ENCODE results near the gene NFATC1. TPM values are rescaled to one million over a fixed set of nuclear protein-coding genes. Genes with fewer than 3 reads are reported as not detected.

NFATC1 gene
- total and polyA plus RNA-seq, 2 experiments from 2014 or later = 7.5 to 9.8 TPM

DNA sequence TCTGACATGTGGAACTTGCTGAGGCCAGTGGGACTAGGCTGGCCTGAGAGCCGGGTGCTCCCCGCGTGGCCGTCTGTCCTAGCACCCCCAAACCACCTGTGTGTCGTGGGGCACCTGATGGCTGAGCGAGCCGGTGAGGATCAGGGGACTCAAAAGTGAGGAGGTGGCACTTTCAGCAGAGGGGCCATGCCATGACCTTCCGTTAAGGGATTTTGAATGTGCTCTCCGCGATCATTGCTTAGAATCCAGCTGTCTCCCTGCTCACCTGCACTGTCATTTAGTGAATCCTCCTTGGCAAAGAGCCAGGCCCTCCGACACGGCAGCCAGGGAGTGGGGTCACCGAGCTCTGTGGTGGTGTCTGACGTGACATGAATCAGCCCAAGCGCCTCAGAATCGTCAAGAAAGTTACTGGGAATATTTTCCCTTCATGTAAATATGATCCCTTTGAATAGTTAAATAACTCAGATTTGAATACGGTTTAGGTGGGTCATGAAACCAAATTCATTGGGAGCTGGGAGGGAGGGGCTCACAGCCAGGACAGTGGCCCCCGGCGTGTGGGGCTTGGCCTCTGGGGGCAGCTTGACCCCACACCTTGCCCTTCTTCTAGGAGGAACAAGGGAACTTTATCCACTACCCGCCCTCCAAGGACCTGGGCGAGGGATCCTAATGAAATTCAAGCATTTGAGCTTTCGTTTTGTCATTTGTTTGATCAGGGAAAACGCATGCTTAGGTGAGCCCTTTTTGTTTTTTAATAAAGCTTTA lies 9.5 kb downstream of the NFATC1 start:
- in situ Hi-C loops (cut with MboI) = no loop called here
- H3K27ac ChIP-seq = no peak overlapping the region

DNA sequence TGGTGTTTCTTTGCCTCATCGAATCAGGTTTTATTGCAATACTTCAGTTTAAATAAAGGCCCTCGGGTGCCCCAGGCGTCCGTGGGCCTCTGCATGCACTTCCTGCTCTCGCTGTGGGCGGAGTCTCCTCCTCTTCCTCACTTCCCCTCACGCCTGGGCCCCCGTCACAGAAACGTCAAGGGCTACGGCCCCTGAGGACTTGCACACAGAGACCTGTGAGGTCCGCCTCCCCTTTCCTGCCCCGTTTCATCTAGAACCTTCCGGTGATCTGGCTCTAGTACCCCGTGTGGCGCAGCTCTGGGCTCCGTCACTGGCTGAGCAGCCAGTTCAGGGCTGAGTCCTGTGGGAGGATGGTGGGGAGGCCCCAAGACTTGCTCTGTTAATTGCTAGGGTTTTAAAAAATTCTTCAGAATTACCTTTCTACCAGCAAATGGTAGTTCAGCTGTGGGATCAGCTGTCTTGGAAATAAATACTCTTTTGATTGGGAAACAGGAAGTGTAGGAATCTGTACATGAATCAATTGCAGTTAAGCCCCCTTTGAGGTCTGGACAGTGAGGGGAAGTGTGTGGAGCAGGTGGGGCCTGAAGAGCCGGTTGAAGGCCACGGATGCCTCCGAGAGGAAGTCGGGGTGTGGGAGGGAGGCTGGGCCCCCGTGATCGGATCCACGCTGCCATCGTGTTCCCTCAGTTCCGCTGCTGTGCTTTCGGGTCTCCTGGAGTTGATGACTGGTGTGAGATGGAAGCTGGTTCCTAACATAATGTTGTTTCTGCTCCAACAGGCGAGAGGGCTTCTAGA lies 10.2 kb downstream of the NFATC1 start:
- no peak for DNase-seq
- in situ Hi-C loops (cut with MboI) = no loop called here
- 94% methylated on average over 27 of the region's 27 CpGs for WGBS, 2 experiments (ENCODE audit: low coverage in 1 of 2, low lambda C conversion rate in 2 of 2, missing lambda C conversion rate in 2 of 2)

More for the DNA sequence above, 9.5 kb downstream of the NFATC1 start:
- Histone ChIP-seq H3K9me3 (ENCODE audit: low read depth) (no peaks in the 10 kb centered on the region), H3K9me2 (ENCODE audit: insufficient read depth) (no peaks in the 10 kb centered on the region), H3K9ac (no peak overlapping the region), H2AFZ (no peak overlapping the region), H3K79me2 (ENCODE audit: insufficient read depth) (peaks cover 24% of the 10 kb centered on the region), H3K4me2 (ENCODE audit: unreplicated experiment) (no peak overlapping the region), H4K20me1 (ENCODE audit: insufficient read depth) (no peaks in the 10 kb centered on the region), H3K4me3 (no peak overlapping the region), H3K27me3 (replicated peaks; ENCODE audit: insufficient read depth) (no peaks in the 10 kb centered on the region), H3F3A (ENCODE audit: insufficient read depth) (peaks cover 6% of the 10 kb centered on the region; the same call in 1 of the 2 replicates), H3K4me1 (ENCODE audit: insufficient read depth) (peaks cover 7% of the 10 kb centered on the region), H3K36me3 (ENCODE audit: low read depth) (no peaks in the 10 kb centered on the region)
- 79% methylated on average over 23 of the region's 23 CpGs for WGBS, 2 experiments (ENCODE audit: low coverage in 1 of 2, low lambda C conversion rate in 2 of 2, missing lambda C conversion rate in 2 of 2)
- no peak for TF ChIP-seq EZH2phosphoT487 (IDR thresholded peaks at IDR 0.05; ENCODE audit: insufficient read depth, low read depth)
- no peak for TF ChIP-seq EZH2 (IDR thresholded peaks at IDR 0.05; ENCODE audit: insufficient read depth, poor library complexity, severe bottlenecking)
- DNase-seq = no peak

DNA sequence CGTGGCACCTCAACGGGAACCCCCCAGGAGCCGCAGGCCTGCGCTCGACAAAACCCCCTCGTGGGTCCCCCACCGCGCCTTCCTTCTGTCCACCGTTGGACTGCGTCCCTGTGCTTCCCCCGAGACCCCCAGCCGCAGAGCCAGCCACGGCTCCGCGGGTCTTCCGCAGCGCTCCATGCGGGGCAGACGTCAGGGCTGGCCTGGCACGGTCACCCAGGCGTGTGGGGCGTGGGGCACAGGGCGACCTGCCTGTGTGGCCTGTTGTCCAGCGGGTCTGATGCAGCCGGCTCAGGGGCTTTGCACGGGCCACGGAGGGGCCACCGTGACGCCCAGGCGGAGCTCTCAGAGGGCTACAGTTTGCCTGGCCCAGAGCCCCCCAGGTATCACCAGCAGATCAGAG lies 11.0 kb downstream of the NFATC1 start:
- H3K27me3 ChIP-seq (replicated peaks; ENCODE audit: insufficient read depth) = no peaks in the 10 kb centered on the region
- H3K4me1 ChIP-seq (ENCODE audit: insufficient read depth) = peaks cover 7% of the 10 kb centered on the region
- no peak for DNase-seq
- in situ Hi-C loops (cut with MboI) = no loop called here
- peaks cover 6% of the 10 kb centered on the region; the same call in 1 of the 2 replicates for H3F3A ChIP-seq (ENCODE audit: insufficient read depth)
- no peak overlapping the region for H3K4me2 ChIP-seq (ENCODE audit: unreplicated experiment)
- H2AFZ ChIP-seq = no peak overlapping the region
- no peaks in the 10 kb centered on the region for H3K36me3 ChIP-seq (ENCODE audit: low read depth)
- WGBS, 2 experiments (ENCODE audit: low coverage in 1 of 2, low lambda C conversion rate in 2 of 2, missing lambda C conversion rate in 2 of 2) = 96 to 98% methylated on average over 19 to 30 of the region's 30 CpGs
- H3K27ac ChIP-seq = no peak overlapping the region
- H3K79me2 ChIP-seq (ENCODE audit: insufficient read depth) = peaks cover 24% of the 10 kb centered on the region
- H3K4me3 ChIP-seq = no peak overlapping the region
- H3K9me3 ChIP-seq (ENCODE audit: low read depth) = no peaks in the 10 kb centered on the region
- no peaks in the 10 kb centered on the region for H3K9me2 ChIP-seq (ENCODE audit: insufficient read depth)
- no peak for TF ChIP-seq EZH2 (IDR thresholded peaks at IDR 0.05; ENCODE audit: insufficient read depth, poor library complexity, severe bottlenecking)
- no peak overlapping the region for H3K9ac ChIP-seq
- H4K20me1 ChIP-seq (ENCODE audit: insufficient read depth) = no peaks in the 10 kb centered on the region

More for the DNA sequence above, 10.2 kb downstream of the NFATC1 start:
- no peaks in the 10 kb centered on the region for H3K36me3 ChIP-seq (ENCODE audit: low read depth)
- H3K4me2 ChIP-seq (ENCODE audit: unreplicated experiment) = no peak overlapping the region
- H3K9me2 ChIP-seq (ENCODE audit: insufficient read depth) = no peaks in the 10 kb centered on the region
- H3K27me3 ChIP-seq (replicated peaks; ENCODE audit: insufficient read depth) = no peaks in the 10 kb centered on the region
- no peak overlapping the region for H3K9ac ChIP-seq
- no peaks in the 10 kb centered on the region for H4K20me1 ChIP-seq (ENCODE audit: insufficient read depth)
- H3K9me3 ChIP-seq (ENCODE audit: low read depth) = no peaks in the 10 kb centered on the region
- H3K79me2 ChIP-seq (ENCODE audit: insufficient read depth) = peaks cover 24% of the 10 kb centered on the region
- H2AFZ ChIP-seq = no peak overlapping the region
- H3K27ac ChIP-seq = no peak overlapping the region
- H3K4me1 ChIP-seq (ENCODE audit: insufficient read depth) = peaks cover 7% of the 10 kb centered on the region
- H3K4me3 ChIP-seq = no peak overlapping the region
- peaks cover 6% of the 10 kb centered on the region; the same call in 1 of the 2 replicates for H3F3A ChIP-seq (ENCODE audit: insufficient read depth)
- TF ChIP-seq EZH2phosphoT487 (IDR thresholded peaks at IDR 0.05; ENCODE audit: insufficient read depth, low read depth) = no peak
- no peak for TF ChIP-seq EZH2 (IDR thresholded peaks at IDR 0.05; ENCODE audit: insufficient read depth, poor library complexity, severe bottlenecking)

DNA sequence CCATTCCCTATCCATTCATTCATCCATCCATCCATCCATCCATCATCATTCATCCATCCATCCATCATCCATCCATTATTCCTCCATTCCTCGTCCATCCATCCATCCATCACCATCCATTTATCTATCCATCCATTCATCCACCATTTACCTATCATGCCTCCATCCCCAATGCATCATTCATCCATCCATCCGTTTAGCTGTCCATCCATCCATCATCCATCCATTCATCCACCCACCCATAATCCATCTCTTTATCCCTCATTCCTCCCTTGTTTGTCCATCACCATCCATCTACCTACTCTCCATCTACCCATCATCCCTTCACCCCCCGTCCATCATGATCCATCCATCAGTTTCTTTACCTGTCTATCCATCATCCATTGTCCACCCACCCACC lies 13.6 kb downstream of the NFATC1 start:
- H3K36me3 ChIP-seq (ENCODE audit: low read depth) = no peaks in the 10 kb centered on the region
- WGBS, 2 experiments (ENCODE audit: low coverage in 1 of 2, low lambda C conversion rate in 2 of 2, missing lambda C conversion rate in 2 of 2) = 83 to 88% methylated on average over 3 of the region's 3 CpGs
- H3K79me2 ChIP-seq (ENCODE audit: insufficient read depth) = peaks cover 20% of the 10 kb centered on the region
- H3K9ac ChIP-seq = no peak overlapping the region
- no peak overlapping the region for H3K4me3 ChIP-seq
- no peak overlapping the region for H2AFZ ChIP-seq
- no peak for TF ChIP-seq EZH2 (IDR thresholded peaks at IDR 0.05; ENCODE audit: insufficient read depth, poor library complexity, severe bottlenecking)
- no peak for TF ChIP-seq EZH2phosphoT487 (IDR thresholded peaks at IDR 0.05; ENCODE audit: insufficient read depth, low read depth)
- H3F3A ChIP-seq (ENCODE audit: insufficient read depth) = no peaks in the 10 kb centered on the region
- DNase-seq = no peak
- H4K20me1 ChIP-seq (ENCODE audit: insufficient read depth) = no peaks in the 10 kb centered on the region
- H3K4me1 ChIP-seq (ENCODE audit: insufficient read depth) = no peaks in the 10 kb centered on the region
- H3K9me3 ChIP-seq (ENCODE audit: low read depth) = no peaks in the 10 kb centered on the region
- H3K9me2 ChIP-seq (ENCODE audit: insufficient read depth) = no peaks in the 10 kb centered on the region
- no peak overlapping the region for H3K4me2 ChIP-seq (ENCODE audit: unreplicated experiment)
- no peak overlapping the region for H3K27ac ChIP-seq
- in situ Hi-C loops (cut with MboI) = no loop called here
- H3K27me3 ChIP-seq (replicated peaks; ENCODE audit: insufficient read depth) = no peaks in the 10 kb centered on the region
